ENCODE results near the gene METTL6.

GRCh38 chr3:15453991-15454625 is 26.8 kb upstream of the METTL6 start:
- TF ChIP-seq POLR2A (IDR thresholded peaks at IDR 0.05) (no peak), CTCF (IDR thresholded peaks at IDR 0.05) (no peak), POLR2AphosphoS5 (IDR thresholded peaks at IDR 0.05) (no peak)

All from suprapubic skin (tissue), 4 donors.